ENCODE measurements around the gene XAB2.
"Not testable (repeated sequence)": the region's sequence is repeated elsewhere in the genome, so short reads cannot be mapped to it uniquely, and the experiment has no call there.

Gene XAB2

GRCh38 chr19:7645163-7645562 lies 15.8 kb upstream of the XAB2 start:
- peaks cover 38% of the 10 kb centered on the region for H3K4me1 ChIP-seq (ENCODE audit: control insufficient read depth, low read length)

DNA sequence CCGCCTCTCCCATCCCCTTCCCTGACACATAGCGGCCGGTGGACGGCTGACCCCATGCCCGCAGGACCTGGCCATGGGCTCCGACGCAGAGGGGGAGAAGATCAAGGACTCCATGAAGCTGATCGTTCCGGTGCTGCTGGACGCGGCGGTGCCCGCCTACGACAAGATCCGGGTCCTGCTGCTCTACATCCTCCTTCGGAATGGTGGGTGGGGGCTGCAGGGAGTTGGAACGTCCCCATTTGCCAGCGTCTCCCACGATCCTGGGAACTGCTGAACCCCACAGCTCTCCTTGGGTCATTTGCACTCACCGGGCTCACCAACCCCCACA lies 15.2 kb upstream of the XAB2 start:
- no peak overlapping the region for H3K4me2 ChIP-seq (ENCODE audit: low read length)
- H3K4me3 ChIP-seq (ENCODE audit: low read length), result no peak overlapping the region
- TF ChIP-seq, protein P1, sequence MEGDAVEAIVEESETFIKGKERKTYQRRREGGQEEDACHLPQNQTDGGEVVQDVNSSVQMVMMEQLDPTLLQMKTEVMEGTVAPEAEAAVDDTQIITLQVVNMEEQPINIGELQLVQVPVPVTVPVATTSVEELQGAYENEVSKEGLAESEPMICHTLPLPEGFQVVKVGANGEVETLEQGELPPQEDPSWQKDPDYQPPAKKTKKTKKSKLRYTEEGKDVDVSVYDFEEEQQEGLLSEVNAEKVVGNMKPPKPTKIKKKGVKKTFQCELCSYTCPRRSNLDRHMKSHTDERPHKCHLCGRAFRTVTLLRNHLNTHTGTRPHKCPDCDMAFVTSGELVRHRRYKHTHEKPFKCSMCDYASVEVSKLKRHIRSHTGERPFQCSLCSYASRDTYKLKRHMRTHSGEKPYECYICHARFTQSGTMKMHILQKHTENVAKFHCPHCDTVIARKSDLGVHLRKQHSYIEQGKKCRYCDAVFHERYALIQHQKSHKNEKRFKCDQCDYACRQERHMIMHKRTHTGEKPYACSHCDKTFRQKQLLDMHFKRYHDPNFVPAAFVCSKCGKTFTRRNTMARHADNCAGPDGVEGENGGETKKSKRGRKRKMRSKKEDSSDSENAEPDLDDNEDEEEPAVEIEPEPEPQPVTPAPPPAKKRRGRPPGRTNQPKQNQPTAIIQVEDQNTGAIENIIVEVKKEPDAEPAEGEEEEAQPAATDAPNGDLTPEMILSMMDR (IDR thresholded peaks at IDR 0.05; ENCODE audit: low read depth, low read length, poor library complexity, severe bottlenecking), result no peak
- no peak for TF ChIP-seq EZH2phosphoT487 (IDR thresholded peaks at IDR 0.05; ENCODE audit: borderline replicate concordance, low read length)
- no peak overlapping the region for H3K27ac ChIP-seq (ENCODE audit: low read depth, low read length)
- H3K27me3 ChIP-seq (ENCODE audit: control insufficient read depth, low read length), result no peaks in the 10 kb centered on the region
- H3F3A ChIP-seq (ENCODE audit: control insufficient read depth, insufficient read depth), result peaks cover 9% of the 10 kb centered on the region; the same call in 1 of the 2 replicates
- no peaks in the 10 kb centered on the region for H3K9me2 ChIP-seq (replicated peaks; ENCODE audit: control insufficient read depth, low read length)
- H3K4me1 ChIP-seq (ENCODE audit: control insufficient read depth, low read length), result peaks cover 36% of the 10 kb centered on the region
- H3K79me2 ChIP-seq (ENCODE audit: control insufficient read depth, low read length), result no peaks in the 10 kb centered on the region
- peaks cover 13% of the 10 kb centered on the region; the same call in 1 of the 2 replicates for H3K36me3 ChIP-seq (ENCODE audit: control insufficient read depth, low read length)
- peaks cover 5% of the 10 kb centered on the region; the same call in 1 of the 2 replicates for H3K9me3 ChIP-seq (ENCODE audit: control insufficient read depth, insufficient read depth, low read length)
- no peaks in the 10 kb centered on the region for H4K20me1 ChIP-seq (ENCODE audit: control insufficient read depth, insufficient read depth, low read depth, low read length)

More at GRCh38 chr19:7645163-7645562, 15.8 kb upstream of the XAB2 start:
- peaks cover 7% of the 10 kb centered on the region; the same call in 1 of the 2 replicates for H3K36me3 ChIP-seq (ENCODE audit: control insufficient read depth, low read length)
- no peak overlapping the region for H3K4me3 ChIP-seq (ENCODE audit: low read length)
- H3K9me3 ChIP-seq (ENCODE audit: control insufficient read depth, insufficient read depth, low read length), result no peaks in the 10 kb centered on the region; the same call in 1 of the 2 replicates
- no peaks in the 10 kb centered on the region for H3K79me2 ChIP-seq (ENCODE audit: control insufficient read depth, low read length)
- no peak overlapping the region; the same call in 1 of the 2 replicates for H3K4me2 ChIP-seq (ENCODE audit: low read length)
- H3K9me2 ChIP-seq (replicated peaks; ENCODE audit: control insufficient read depth, low read length), result no peaks in the 10 kb centered on the region
- H3K27me3 ChIP-seq (ENCODE audit: control insufficient read depth, low read length), result no peaks in the 10 kb centered on the region
- TF ChIP-seq, protein P1 (IDR thresholded peaks at IDR 0.05; ENCODE audit: low read depth, low read length, poor library complexity, severe bottlenecking), result no peak
- TF ChIP-seq EZH2phosphoT487 (IDR thresholded peaks at IDR 0.05; ENCODE audit: borderline replicate concordance, low read length), result no peak
- H3F3A ChIP-seq (ENCODE audit: control insufficient read depth, insufficient read depth), result 0 out of 2 replicates have a peak, but pooled peaks cover 3% of the 10 kb centered on the region
- no peak overlapping the region for H3K27ac ChIP-seq (ENCODE audit: low read depth, low read length)
- no peaks in the 10 kb centered on the region for H4K20me1 ChIP-seq (ENCODE audit: control insufficient read depth, insufficient read depth, low read depth, low read length)

- H3K27me3 ChIP-seq (ENCODE audit: control insufficient read depth, low read length); H3K79me2 ChIP-seq (ENCODE audit: control insufficient read depth, low read length); H3K4me3 ChIP-seq (ENCODE audit: low read length); H3K27ac ChIP-seq (ENCODE audit: low read depth, low read length); H3K4me2 ChIP-seq (ENCODE audit: low read length); H3K9me2 ChIP-seq (replicated peaks; ENCODE audit: control insufficient read depth, low read length); H3F3A ChIP-seq (ENCODE audit: control insufficient read depth, insufficient read depth); H4K20me1 ChIP-seq (ENCODE audit: control insufficient read depth, insufficient read depth, low read depth, low read length); H3K9me3 ChIP-seq (ENCODE audit: control insufficient read depth, insufficient read depth, low read length): not testable (repeated sequence)
- Histone ChIP-seq H3K36me3 (ENCODE audit: control insufficient read depth, low read length) (peaks cover 13% of the 10 kb centered on the region; the same call in 1 of the 2 replicates), H3K4me1 (ENCODE audit: control insufficient read depth, low read length) (peaks cover 30% of the 10 kb centered on the region)
Observed at GRCh38 chr19:7643629-7644549, 14.5 kb upstream of the XAB2 start.

DNA sequence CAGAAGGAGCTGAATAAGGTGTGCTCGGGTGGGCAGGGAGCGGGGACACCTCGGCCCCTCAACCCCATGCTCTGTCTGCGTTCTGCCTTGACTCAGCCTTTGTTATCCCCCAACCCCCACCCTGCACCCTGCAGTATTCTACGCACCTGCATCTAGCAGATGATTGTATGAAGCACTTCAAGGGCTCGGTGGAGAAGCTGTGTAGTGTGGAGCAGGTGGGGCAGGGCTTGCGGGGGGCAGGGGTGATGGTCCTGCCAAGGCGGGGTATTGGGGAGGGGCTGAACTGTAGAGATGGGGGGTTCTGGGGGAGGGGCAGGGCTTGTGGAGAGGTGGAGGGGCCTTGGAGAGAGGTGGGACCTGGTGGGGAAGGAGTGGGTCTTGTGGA lies 13.7 kb upstream of the XAB2 start:
- peaks cover 22% of the 10 kb centered on the region for H3K4me1 ChIP-seq (ENCODE audit: control insufficient read depth, low read length)
- peaks cover 13% of the 10 kb centered on the region; the same call in 1 of the 2 replicates for H3K36me3 ChIP-seq (ENCODE audit: control insufficient read depth, low read length)
- TF ChIP-seq EZH2phosphoT487 (IDR thresholded peaks at IDR 0.05; ENCODE audit: borderline replicate concordance, low read length), result no peak
- TF ChIP-seq, protein P1 (IDR thresholded peaks at IDR 0.05; ENCODE audit: low read depth, low read length, poor library complexity, severe bottlenecking), result no peak
- H3K27me3 ChIP-seq (ENCODE audit: control insufficient read depth, low read length), result no peaks in the 10 kb centered on the region
- H3K4me3 ChIP-seq (ENCODE audit: low read length), result no peak overlapping the region
- H3K9me2 ChIP-seq (replicated peaks; ENCODE audit: control insufficient read depth, low read length), result no peaks in the 10 kb centered on the region
- H3K79me2 ChIP-seq (ENCODE audit: control insufficient read depth, low read length), result peaks cover 7% of the 10 kb centered on the region
- H3F3A ChIP-seq (ENCODE audit: control insufficient read depth, insufficient read depth), result peaks cover 6% of the 10 kb centered on the region; the same call in 1 of the 2 replicates
- no peaks in the 10 kb centered on the region for H4K20me1 ChIP-seq (ENCODE audit: control insufficient read depth, insufficient read depth, low read depth, low read length)
- no peak overlapping the region for H3K4me2 ChIP-seq (ENCODE audit: low read length)
- peaks cover 5% of the 10 kb centered on the region; the same call in 1 of the 2 replicates for H3K9me3 ChIP-seq (ENCODE audit: control insufficient read depth, insufficient read depth, low read length)
- no peak overlapping the region for H3K27ac ChIP-seq (ENCODE audit: low read depth, low read length)

Data from DOHH2 (cell line).